PFSK-1 (cell line): ENCODE results near the gene HOXB1.

Source experiments
- POLR2AphosphoS5 ChIP-seq: IDR thresholded peaks from 2 replicates; pipeline ENCODE4 v1.6.1; 2012; ENCODE audit warnings: low read depth, mild to moderate bottlenecking, control low read depth, low read length, moderate library complexity
- SIN3A ChIP-seq: IDR thresholded peaks from 2 replicates; pipeline ENCODE4 v1.6.1; 2012; ENCODE audit warnings: mild to moderate bottlenecking, low read length, moderate library complexity, borderline replicate concordance; ENCODE audit not compliant: insufficient read depth
- TAF1 ChIP-seq: IDR thresholded peaks from 2 replicates; pipeline ENCODE4 v1.6.1; 2012; ENCODE audit warnings: low read length, control low read depth, borderline replicate concordance; ENCODE audit not compliant: insufficient read depth
- TF ChIP-seq, protein P1 (sequence below), 2 experiments: IDR thresholded peaks; 2 replicates each; pipeline versions ENCODE4 v1.6.1 to v1.8.0; 2011 to 2012; ENCODE audit warnings: low read depth in 2 of 2, low read length in 2 of 2, control low read depth in 1 of 2, inconsistent platforms in 1 of 2, mild to moderate bottlenecking in 1 of 2, moderate library complexity in 1 of 2; ENCODE audit not compliant: insufficient read depth in 1 of 2

DNA sequence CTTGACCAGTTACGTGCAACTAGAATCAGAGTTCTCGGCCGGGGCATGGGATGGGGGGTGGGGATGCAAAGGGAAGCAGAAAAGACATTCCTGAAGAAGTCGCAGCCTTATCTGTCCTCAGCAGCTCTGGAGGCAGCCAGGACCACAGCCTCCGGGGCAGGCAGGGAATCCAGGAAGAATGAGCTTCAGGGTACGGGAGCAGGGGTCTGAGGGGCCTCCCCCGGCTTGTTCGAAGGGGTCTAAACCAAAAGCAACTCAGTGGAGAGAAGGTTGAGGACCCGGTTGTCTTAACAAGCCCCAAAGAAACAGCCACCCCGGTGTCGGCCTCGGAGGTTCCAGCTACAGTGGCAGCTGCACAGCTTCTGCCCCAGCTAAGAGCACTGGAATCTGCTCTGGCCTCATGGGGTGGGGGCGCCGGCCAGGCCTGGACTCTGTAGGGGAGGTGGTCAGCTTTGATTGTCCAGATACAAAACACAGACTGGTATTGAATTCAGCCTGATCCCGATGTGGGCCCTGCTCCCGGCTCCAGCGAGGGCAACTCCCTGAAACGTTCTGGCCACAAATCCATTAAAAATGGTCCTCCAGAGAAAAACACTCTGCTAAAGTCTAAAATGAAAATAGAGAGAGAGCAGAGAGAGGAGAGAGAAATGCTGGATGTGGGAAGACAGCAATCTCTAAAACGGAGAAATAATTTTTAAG is 39.7 kb upstream of the HOXB1 start:
- no peak for TF ChIP-seq POLR2AphosphoS5
- TF ChIP-seq SIN3A = no peak
- TF ChIP-seq, protein P1, sequence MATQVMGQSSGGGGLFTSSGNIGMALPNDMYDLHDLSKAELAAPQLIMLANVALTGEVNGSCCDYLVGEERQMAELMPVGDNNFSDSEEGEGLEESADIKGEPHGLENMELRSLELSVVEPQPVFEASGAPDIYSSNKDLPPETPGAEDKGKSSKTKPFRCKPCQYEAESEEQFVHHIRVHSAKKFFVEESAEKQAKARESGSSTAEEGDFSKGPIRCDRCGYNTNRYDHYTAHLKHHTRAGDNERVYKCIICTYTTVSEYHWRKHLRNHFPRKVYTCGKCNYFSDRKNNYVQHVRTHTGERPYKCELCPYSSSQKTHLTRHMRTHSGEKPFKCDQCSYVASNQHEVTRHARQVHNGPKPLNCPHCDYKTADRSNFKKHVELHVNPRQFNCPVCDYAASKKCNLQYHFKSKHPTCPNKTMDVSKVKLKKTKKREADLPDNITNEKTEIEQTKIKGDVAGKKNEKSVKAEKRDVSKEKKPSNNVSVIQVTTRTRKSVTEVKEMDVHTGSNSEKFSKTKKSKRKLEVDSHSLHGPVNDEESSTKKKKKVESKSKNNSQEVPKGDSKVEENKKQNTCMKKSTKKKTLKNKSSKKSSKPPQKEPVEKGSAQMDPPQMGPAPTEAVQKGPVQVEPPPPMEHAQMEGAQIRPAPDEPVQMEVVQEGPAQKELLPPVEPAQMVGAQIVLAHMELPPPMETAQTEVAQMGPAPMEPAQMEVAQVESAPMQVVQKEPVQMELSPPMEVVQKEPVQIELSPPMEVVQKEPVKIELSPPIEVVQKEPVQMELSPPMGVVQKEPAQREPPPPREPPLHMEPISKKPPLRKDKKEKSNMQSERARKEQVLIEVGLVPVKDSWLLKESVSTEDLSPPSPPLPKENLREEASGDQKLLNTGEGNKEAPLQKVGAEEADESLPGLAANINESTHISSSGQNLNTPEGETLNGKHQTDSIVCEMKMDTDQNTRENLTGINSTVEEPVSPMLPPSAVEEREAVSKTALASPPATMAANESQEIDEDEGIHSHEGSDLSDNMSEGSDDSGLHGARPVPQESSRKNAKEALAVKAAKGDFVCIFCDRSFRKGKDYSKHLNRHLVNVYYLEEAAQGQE (IDR thresholded peaks at IDR 0.05; ENCODE audit: insufficient read depth in 1 of 2, low read depth in 2 of 2, low read length in 2 of 2) = no peak
- TF ChIP-seq TAF1 = no peak
